HEK293T (cell line): ENCODE data around the gene PPP1R14C.

Source experiments
- BHLHE40 ChIP-seq: fragments of 450-650 bp; IDR thresholded peaks from 2 replicates; pipeline ENCODE4 v1.6.1; 2016; ENCODE audit warnings: mild to moderate bottlenecking, moderate library complexity, borderline replicate concordance
- ELF4 ChIP-seq: fragments of 450-650 bp; IDR thresholded peaks from 2 replicates; pipeline ENCODE4 v1.6.1; 2017; ENCODE audit warnings: antibody characterized with exemption
- FOXA1 ChIP-seq: fragments of 450-650 bp; IDR thresholded peaks from 2 replicates; pipeline ENCODE4 v1.6.1; 2016; ENCODE audit warnings: mild to moderate bottlenecking
- FOXK2 ChIP-seq: fragments of 450-650 bp; IDR thresholded peaks from 2 replicates; pipeline ENCODE4 v1.6.1; 2016; ENCODE audit warnings: mild to moderate bottlenecking
- FOXM1 ChIP-seq: fragments of 450-650 bp; IDR thresholded peaks from 2 replicates; pipeline ENCODE4 v1.6.1; 2017; ENCODE audit warnings: mild to moderate bottlenecking, borderline replicate concordance
- HDGF ChIP-seq: fragments of 450-650 bp; IDR thresholded peaks from 2 replicates; pipeline ENCODE4 v1.6.1; 2017; ENCODE audit warnings: antibody characterized with exemption, borderline replicate concordance
- NFRKB ChIP-seq: fragments of 450-650 bp; IDR thresholded peaks from 2 replicates; pipeline ENCODE4 v1.6.1; 2016; ENCODE audit warnings: mild to moderate bottlenecking, moderate library complexity
- PKNOX1 ChIP-seq: fragments of 450-650 bp; IDR thresholded peaks from 2 replicates; pipeline ENCODE4 v1.6.1; 2016
- SP1 ChIP-seq: fragments of 450-650 bp; IDR thresholded peaks from 2 replicates; pipeline ENCODE4 v1.6.1; 2017
- SUZ12 ChIP-seq: fragments of 450-650 bp; IDR thresholded peaks from 2 replicates; pipeline ENCODE4 v1.6.1; 2016; ENCODE audit warnings: mild to moderate bottlenecking
- TARDBP ChIP-seq: fragments of 450-650 bp; IDR thresholded peaks from 2 replicates; pipeline ENCODE4 v1.6.1; 2016
- ZNF384 ChIP-seq: fragments of 450-650 bp; IDR thresholded peaks from 2 replicates; pipeline ENCODE4 v1.6.1; 2016

GRCh38 chr6:150286912-150287311 lies 144.1 kb downstream of the PPP1R14C start:
- TF ChIP-seq NFRKB (no peak), ELF4 (no peak), BHLHE40 (no peak), HDGF (no peak), SUZ12 (no peak), FOXA1 (no peak), ZNF384 (no peak), SP1 (no peak), PKNOX1 (no peak), TARDBP (no peak), FOXK2 (no peak), FOXM1 (no peak)
